ENCODE results near the gene FER.

The FER gene

DNA sequence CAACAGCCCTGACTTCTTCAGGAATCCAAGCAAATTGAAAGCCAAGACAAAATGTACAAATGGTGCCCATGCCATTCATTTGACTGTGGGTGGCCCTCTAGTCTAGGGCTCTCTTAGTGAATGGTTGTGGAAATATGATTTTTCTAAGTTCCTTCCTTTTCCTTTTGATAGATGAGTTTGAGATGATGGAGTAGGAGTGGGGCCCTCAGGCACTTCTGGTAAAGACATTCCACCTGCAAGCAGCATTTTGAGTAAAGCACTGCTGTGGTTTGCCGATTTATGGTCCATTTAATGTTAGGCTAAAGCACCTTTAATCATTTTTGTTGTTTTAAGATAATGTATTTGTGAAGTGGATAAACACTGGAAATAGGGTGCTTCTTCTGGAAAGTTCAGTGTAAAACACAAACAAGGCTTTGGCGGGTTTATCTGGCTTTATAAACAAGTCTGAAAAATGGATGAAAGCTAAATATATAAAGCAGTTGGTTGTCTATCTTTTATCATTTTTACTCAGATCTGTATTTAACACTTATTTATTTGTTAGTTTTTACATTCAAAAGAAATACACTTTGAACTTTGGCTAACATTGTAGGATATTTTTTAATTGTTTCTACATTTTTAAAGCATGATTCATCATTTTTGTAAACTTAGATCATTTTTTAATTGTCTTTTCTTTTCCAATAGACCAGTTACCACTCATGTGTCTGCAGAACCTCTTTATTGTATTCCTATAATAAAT is 448.6 kb downstream of the FER start:
- DNase-seq, result no peak

DNA sequence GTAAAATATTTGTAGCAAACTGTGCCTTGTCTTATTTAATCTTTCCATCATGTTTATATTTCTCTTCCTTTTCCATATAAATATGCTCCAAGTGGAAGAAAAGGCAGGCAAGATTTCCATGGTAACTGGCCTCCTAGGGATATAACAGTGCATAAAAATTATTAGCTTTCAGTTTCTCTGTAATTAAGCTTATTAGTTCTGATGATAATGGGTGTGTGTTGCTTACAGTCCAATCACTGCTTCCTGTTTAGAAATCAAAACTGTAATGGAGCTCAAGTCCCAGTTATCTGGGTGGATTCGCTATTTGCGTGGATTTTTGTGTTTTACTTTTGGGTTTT is 449.1 kb downstream of the FER start:
- DNase-seq, result no peak

DNA sequence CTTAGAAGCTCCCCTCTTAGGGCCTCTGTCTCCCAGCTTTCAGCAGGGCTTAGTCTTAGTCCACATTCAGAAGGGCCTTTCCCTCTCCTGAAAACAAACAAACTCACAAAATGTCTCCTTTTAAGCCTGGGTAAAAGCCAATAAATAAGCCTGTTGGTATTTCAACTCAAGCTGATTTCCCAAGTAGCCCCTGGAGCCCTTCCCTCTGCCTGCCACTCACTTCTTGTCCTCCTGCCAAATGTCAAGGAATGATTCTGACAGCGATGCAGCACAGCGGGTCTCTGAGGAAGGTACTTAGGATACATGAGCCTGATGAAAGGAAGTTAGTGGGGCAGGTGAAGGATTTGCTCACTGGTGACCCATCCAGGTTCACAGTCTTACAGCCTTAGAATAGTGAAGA is 451.6 kb downstream of the FER start:
- DNase-seq, result no peak

DNA sequence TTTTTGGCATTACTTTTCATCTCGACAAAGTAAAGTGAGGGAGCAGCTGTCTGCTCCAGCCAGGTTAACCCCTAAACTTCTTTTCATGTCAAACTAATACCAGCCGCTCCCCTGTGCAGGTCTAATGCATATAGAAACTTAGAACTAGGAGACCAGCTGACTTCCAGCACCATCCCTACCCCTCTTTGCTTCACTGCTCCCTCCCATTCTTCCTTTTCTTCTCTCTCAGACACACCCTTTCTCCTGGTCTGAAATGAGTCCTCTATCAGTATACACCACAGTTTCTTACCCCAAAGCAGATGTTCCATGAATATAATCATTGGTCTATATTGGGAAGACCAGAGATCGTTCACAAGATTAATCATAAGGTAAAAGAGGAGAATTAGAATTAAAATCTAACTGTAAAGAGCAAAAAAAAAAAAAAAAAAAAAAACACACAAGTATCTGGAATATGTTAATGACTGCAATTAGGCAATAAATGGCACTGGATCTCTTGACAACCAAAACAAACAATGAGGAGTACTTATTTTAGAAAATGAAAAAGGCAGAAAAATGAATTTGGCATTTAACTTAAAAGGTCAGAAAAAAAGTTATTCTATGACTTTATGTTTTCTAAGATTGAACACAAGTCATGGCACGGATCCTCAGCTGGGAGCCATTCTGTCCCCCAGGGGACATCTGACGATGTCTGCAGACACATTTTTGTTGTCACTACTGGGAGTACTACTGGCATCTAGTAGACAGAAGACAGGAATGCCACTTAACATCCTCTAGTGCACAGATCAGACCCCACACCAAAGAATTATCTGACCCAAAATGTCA is 452.3 kb downstream of the FER start:
- no peak for DNase-seq

DNA sequence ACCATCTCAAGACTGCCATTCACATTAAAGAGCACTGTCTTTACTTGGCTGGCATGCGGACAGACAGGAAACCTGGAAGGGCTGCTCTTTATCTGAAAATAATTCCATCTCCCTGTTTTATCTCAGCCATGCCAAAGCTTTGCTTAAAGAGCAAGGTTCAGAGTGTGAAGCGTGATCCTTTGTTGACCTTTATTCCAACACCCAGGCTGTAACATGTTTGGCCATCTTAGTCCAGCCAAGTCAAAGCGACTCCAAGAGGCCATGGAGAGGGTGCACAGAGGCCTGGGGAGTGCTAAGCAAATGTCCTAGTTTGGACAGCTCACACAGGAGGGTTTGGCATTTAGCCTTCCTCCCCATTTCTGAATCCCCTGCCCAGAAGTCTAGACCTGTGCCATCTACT is 467.3 kb downstream of the FER start:
- DNase-seq, result no peak

DNA sequence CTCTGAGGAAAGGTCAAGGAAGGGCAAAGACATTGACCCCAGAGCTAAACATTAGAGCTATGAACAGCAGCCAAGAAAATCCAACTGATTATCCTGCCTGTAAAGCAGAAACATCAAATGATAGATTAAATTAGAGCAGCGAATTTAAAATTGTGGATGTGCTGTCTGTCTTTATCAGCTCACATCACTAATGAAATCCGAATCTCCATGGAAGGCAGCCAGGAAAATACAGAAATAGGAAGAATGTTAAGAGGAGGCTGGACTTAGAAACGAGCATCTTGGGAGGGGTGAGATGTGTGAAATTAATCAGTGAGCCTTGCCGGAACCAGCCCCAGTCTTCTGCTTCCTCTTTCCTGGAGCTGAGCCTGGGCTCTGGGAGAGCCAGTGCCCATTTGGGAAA is 471.1 kb downstream of the FER start:
- no peak for DNase-seq

DNA sequence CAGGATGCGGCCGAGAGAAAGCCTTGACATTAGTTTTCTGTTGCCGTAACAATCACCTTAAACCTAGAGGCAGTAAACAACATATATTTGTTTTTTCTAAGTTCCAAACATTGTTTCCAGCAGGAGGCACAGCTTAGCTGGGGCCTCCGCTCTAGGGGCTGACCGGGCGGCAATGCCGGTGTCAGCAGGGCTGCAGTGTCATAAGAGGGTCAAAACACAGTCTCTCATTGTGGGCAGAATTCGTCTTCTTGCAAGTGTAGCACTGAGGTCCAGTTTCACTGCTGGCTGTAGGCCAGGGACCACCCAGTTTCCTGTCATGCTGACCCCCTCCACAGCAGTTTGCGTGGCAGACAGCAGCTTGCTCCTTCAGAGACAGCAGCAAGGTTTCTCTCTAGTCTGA is 475.8 kb downstream of the FER start:
- no peak for DNase-seq

DNA sequence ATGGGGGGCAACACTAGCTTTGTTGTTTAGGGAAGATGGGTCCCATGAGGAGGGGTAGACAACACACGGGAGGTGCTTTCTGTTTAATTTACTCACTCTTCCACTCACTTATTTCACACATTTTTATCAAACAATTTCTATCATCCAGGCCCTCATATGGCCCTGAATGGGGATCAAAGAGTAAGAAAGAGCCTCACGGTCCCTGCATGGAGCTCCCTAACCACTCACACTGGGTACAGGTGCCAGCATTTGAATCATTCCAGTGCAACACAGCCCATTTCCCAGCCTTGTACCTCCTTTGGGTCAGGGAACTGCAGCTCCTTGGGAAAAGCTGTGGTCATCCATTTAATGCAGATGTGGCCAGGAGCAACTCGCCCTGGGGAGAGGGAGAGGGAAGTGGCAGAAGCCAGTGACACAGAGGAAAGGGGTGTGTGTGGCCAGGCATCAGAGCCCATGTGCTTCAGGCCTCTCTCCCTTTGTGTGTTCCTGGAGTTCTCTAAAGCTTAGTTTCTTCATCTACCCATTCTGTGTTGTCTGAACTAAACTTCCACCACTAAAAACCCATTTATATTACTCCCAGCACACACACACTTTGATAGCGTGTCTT is 476.7 kb downstream of the FER start:
- DNase-seq, result no peak

DNA sequence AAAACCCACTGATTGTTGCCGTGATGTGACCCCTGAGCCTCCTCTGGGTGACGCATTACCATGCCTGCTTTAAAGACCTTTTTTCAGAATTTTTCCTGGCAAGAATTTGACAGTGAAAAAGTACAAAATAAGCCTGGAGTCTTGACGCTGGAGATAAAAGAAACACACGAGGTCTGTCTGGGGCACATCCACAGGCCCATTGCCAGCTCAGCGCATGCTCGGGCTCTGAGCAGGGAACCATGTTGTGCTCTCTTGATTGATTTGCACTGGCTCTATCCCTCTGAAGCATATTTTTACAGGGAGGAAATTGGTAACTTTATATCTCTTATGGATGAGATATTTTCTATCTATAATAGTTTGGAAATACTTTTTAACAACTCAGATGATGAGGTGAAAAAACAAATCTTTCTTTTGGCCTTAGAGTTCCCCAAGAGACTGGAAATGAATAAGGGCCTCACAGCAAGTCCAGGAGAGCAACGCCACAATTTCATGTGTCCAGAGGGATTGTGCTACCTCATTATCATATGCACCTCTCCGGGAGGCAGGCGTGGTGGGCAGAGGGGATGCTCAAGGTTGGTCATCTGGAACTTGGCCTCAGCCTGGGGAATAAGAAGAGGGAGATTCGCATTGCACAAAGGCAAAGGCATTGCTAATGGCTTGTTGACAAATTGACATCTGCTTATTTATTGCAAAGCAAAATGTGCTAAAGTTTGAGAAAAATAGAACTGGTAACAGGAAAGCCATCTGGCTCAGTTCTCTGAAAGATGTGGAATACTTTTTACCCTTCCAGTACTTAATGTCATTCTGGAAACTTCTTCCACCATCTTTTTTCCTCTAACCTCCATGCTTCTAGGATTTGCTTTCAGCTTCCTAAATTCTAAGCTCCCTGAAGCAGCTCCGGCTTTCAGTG is 478.3 kb downstream of the FER start:
- no peak for DNase-seq

DNA sequence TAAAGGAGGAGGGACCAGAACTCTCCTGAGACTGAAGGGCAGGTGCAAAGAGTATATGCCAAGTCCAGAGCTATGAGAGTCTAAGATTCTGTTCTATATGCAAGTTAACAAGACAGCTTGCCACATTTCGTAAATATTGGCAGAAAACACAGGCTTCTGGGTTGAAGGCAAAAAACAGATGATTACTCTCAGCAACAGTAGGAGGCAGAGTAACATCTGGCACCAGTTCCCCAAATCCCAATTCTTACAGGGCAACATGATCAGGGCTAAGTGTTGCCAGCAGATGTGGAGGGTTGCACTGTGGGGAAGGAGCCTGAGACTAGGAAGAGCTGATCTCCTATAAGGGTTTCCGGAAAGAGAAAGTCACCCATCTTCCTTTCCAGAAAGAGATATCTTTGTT is 482.7 kb downstream of the FER start:
- DNase-seq, result no peak

DNA sequence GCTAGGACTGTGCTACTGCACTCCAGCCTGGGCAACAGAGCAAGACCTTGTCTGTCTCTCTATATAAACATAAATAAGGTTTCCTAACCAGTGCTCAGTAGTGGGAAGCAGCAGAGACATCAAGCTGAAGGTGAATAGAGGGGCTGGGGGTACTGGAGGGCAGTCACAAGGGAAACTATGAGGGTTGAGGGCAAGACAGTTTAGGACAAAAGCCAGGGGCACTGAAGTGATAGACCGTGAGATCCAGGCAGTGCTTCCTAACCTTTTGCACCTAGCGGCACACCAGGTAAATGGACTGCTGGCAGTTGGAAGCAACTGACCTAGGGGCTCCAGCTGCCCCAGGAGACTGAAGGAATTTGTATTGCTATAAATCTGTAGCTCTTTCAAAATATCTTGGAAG is 483.6 kb downstream of the FER start:
- no peak for DNase-seq

DNA sequence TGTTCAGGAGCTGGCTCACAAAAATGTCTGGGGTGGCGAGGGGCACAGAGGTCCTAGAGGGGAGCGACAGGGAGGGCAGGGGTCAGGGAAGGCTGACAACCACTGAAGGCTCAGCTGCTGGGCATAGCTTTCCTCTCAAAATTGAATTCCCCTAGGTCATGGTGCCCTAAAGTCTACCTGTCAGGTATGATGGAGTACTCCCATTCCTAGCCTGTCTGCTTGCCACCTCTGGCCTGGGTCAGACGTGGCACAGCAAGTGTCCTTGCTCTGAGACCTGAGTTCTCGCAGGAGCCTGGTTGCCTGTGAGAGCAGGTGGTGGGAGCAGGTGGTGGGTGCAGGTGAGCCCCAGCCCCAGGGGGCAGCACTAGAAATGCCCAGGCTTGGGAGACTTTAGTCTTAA is 486.7 kb downstream of the FER start:
- no peak for DNase-seq

DNA sequence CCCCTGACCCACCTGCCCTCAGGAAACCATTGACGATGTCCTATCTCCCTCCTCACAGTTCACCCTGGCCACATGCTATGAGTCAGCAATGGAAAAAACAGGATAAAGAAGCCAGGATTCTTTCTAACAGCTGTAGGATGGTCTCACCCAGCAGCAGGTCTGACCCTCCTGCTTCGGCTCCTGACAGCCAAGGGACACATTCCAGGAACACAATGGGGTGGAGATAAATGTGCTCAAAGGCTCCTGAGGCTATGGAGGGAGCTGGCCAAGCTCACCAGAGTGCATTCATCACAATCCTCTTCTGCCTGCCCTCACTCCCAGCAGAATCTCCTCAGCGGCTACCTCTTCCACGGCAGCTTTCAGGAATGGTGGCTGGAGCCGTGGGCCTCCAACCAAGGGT is 491.8 kb downstream of the FER start:
- no peak for DNase-seq

DNA sequence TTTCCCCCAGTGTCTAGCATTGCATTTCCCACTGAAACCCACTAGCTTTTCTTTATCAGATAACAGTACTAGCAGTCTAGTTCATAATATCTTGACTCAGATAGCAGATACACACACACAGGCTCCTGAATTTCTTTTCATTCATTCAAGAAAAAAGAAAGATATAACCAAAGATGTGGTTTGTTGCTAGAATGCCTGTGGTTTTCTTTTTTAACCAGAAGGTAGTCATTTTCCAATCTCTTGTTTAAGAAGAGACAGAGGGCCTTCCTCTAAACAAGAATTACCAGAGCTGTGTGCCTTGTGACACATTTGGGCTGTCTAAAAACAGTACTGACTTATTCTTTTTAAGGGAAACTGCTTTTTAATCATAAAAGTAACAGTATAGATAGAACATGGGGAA is 494.8 kb downstream of the FER start:
- DNase-seq, result no peak

DNA sequence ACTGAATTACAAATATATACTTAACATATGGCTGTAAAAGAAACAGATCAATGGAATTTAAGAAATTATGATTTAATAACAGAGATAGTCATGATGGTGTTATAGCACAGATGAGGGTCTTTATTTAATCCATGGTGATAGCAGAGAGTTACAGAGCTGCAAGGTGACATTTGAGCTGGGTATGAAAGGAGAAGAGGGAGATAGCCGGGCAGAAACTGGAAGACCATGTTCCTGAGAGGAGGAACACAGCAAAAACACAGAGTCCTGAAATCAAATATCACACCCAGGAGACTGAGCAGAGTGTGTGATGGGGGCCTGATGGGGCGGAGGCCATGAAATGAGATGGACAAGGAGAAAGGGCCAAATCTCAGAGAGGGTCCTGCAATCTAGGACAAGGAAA is 498.7 kb downstream of the FER start:
- no peak for DNase-seq

Data from hematopoietic multipotent progenitor cell treated with erythropoietin and hydrocortisone succinate and interleukin-3 and kit ligand, for 8 days (in vitro differentiated cells).